GM18498 (cell line): ENCODE measurements around the gene ZSCAN20.

Experiments
- ATAC-seq: cut with Tn5 transposase; IDR thresholded peaks from one replicate; pipeline ENCODE4 v1.9.1; 2021; ENCODE audit warnings: mild to moderate bottlenecking, moderate library complexity; ENCODE audit not compliant: unreplicated experiment

The ZSCAN20 gene

DNA sequence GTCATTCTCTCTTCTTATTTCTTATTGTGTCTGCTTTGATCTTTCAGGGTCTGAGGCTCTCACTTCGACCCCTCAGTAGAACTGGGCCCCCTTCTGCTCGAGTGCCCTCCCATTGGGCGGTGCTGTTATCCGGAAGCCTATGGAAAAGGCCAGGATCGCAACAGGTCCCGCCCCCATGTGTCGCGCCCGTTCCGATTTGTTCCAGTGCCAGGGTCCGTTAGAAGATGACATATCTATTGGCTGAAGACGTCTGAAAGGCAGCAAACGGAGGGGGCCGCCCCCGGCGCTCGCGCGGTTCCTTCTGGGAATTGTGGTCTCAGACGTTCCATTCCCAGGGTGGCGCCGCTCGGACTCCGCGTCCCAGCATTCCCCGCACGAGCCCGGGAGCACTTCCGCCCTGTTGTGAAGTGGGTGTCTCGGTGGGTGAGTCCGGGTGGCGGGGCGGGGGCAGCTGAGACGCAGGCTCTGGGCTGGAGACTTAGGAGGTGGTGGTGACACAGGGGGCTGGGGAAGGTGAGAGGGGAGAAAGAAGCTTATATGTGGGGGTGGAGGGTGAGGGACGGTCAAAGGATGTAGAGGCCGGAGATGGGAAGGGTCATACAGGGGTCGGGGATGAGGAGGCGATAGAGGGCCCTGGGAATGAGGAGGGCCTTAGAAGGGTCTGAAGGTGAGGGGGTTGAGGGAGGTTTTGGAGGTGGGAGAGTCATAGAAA, at the start of gene ZSCAN20:
ZSCAN20 (plus strand) TSS at position 377 of the 712 bp plus-strand sequence. CDS start 6,644 bp downstream, outside the sequence.
- peak; percentile 94 for ATAC-seq

GRCh38 chr1:33424205-33424604, 48.2 kb upstream of the ZSCAN20 start:
- ATAC-seq, result no peak

- ATAC-seq, result no peak
These were observed 47.8 kb upstream of the ZSCAN20 start for GRCh38 chr1:33424610-33425009.

DNA sequence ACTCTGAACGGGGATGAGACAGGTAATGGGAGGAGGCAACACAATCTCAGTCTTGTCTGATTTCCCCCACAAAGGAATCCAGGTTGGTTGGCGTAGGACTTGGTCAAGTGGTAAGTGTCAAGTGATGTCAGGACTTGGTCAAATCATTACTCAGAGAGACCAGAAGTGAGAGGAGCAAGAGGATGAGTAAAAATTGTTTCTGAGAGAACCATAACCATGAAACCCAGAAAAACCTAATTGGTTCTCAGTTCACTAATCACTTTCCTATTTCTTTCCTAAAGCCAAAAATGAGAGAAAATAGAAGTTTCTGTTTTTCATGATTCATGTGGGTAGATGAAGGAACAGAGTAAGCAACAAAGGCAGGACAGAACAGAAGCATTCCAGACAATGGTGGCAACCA, 46.5 kb upstream of the ZSCAN20 start:
- ATAC-seq, result no peak

GRCh38 chr1:33426916-33427315, 45.5 kb upstream of the ZSCAN20 start:
- no peak for ATAC-seq

DNA sequence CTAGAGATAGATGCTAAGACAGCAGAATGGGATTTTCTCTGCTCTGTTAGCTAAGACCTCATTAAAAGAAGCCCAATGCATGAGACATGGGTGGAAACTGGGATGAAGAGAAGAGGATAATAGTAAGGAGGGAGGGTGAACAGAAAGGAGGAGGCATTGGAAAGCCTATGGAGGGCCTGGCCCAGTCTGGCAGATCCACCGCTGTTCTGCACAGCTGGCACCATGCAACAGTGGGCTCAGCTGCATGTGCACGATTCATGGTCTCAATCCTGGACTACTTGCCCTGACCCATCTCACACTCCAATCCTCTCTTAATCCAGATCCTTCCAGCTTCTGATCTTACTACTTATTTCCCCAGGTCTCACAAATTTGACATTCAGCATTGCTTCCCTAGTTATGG, 43.8 kb upstream of the ZSCAN20 start:
- ATAC-seq, result no peak

DNA sequence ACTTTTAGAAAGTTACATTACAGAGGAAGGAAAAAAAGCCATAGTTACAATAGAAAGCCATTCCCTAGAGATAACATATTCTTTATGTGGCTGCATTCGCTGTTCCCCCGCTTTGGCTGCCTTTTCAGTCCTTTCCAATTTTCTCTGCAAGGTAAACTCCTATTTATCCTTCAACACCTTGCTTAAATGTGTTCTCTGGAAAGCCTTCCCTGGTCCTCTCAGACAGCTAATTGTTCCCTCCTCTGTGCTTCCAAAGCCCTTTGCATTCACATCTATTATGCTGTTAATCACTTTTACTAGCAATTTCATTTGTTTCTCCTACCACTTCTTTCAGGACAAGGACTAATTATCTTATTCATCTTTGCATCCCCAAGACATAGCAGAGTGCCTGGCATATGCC, 43.1 kb upstream of the ZSCAN20 start:
- ATAC-seq, result no peak

- no peak for ATAC-seq
These were observed 42.4 kb upstream of the ZSCAN20 start for GRCh38 chr1:33429856-33430691.

DNA sequence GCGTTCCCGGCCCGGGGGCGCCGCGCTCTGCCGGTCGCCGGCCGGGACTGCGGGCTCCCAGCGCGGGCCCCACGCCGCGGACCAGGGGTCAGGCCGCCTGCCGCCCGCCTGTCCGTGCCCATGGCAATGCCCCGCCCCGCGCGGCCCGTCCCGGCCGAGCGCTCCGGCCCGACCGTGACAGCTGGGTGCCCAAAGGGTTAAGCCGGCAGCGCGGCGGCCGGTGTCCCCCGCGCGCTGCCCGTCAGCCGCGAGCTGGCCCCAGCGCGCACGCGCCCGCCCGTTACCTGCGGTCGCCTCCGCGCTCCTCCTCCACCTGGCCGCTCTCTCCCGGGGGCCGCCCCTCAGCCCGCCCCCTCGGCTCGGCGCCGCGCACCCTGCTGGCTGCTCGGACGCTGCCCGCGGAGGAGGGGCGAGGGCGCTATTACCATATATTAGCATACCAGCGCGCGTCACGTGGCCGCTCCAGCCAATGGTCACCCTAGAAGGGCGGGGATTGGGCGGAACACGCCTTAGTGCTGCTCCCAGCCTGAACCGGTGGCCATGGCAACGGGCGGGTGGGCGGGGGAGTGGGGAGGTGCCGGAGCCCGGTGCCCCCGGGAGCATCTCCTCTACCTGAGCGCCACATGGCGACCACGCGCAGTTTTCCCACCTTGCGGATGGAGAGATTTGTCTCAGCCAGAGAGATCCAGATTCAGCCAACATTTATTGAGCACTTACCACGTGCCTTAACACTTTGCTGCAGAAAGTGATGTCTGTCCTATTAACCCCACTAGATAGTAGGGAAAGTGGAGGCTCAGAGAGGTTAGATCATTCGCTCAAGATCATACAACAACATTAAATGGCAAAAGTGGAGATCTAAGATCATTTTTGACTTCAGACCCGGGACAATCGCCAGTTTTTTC, 41.5 kb upstream of the ZSCAN20 start, which contains the start of gene PHC2:
PHC2 (minus strand) TSS at position 404 of the 902 bp plus-strand sequence. CDS start 55,556 bp downstream, outside the sequence.
- peak; percentile 95 for ATAC-seq

DNA sequence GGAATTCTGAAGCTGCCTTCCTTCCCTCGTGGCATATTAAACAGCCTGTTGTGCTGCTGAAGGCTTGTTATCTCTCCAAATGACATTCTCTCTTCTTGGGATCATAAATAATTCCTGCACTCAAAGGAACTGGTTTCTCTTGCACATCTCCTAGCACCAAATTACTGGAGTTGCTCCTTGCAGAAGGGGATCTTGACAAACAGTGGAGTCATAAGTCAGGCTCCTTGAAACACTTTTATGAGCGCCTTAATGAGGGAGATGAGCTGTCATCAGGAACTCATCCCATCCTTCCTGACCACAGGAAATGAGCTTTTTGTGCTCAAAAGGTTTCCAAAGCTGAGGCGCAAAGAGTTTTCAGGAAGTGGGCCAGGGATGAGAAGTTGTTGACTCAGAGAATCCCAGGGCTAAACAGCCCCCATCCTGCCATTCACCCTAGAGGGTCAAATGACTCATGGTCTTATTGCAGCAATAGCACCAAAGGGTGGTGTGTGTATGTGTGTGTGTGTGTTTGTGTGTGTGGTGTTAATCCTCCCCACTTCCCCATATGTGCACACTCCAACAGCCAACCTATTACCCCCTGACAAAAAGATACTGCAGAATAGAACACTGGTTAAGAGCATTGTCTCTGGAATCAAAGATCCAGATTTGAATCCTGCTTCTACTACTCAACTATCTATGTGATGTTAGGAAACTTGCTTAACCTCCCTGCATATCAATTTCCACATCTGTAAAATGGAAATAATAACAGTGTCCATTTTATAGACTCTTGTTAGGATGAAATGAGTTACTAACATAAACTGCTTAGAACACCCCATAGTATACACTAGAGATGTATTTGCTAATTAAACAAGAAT, 38.7 kb upstream of the ZSCAN20 start:
- no peak for ATAC-seq

DNA sequence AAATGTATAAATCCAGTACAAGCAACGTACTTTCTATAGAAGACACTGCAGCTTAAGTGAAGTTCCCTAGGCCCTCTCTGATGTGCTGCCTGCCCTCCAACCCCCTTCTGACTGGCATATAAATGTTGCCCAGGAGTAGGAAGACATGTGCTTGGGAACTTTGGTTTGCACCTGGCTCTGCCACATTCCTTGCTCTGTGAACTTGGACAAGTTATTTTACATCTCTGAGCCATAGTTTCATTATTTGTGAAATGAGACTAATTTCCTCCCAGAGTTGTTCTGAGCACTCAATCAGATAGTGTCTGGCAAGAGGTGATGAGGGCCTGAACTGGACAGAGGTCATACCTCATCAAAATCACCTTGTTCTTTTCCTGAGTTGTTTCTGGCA, 38.1 kb upstream of the ZSCAN20 start:
- ATAC-seq, result no peak

DNA sequence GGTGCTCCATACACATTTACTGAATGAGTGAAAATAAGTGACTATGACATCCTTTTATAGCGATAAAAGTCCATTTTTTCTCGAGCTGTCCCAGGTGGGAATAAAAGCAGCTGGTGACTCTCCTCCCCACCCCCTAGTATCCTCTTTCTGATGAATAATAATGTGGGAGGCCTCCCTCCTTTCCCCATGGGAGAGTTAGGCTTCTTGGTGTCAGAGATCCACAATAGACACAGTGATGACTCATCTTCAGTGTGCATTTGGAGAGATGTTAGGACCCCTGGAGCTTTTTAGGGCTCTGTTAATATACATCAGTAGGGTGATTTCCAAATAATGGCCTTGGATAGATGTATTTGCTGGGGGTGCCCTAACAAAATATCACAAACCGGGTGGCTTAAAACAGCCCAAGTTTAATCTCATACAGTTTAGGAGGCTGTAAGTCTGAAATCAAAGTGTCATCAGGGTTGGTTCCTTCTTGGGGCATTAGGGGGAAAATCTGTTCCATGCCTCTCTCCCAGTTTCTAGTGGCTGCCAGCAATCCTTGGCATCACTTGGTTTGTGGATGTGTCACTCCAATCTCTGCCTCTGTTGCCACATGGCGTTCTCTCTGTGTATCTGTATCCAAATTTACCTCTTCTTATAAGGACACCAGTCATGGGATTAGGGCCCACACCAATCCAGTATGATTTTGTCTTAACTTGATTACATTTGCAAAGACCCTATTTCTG, 37.2 kb upstream of the ZSCAN20 start:
- no peak for ATAC-seq

DNA sequence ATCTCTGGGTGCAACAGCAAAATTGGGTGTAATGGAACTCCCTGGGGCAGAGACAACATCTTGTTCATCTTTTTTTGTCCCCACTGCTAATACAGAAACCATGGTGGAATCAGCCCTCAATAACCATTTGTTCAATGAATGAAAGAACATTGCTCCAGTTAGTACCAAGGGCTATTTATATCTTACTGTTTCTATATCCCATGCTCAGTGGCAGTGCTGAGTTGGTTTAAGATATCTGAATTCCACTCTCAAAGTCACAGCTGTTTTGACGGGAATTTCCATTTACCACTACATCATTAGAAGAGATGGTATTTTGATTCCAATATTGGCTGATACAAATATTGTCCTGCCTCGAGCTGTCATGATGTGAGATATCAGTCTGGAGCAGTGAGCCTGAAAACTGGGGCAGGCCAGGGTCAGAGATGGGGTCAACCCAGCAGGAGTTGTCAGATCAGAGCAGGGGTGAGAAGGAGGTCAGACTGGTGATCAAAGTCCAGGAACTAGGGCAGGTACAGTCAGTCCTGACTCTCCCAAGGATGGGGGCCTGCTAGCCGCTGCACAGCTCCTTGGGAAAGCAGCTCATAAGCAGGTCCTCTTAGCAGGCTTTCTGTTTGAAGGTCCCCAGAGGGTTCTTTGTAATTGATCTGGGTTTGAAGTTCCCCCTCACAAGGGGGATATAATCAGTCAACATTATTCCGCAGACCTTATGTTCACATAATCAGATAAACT, 35.7 kb upstream of the ZSCAN20 start:
- ATAC-seq, result no peak

DNA sequence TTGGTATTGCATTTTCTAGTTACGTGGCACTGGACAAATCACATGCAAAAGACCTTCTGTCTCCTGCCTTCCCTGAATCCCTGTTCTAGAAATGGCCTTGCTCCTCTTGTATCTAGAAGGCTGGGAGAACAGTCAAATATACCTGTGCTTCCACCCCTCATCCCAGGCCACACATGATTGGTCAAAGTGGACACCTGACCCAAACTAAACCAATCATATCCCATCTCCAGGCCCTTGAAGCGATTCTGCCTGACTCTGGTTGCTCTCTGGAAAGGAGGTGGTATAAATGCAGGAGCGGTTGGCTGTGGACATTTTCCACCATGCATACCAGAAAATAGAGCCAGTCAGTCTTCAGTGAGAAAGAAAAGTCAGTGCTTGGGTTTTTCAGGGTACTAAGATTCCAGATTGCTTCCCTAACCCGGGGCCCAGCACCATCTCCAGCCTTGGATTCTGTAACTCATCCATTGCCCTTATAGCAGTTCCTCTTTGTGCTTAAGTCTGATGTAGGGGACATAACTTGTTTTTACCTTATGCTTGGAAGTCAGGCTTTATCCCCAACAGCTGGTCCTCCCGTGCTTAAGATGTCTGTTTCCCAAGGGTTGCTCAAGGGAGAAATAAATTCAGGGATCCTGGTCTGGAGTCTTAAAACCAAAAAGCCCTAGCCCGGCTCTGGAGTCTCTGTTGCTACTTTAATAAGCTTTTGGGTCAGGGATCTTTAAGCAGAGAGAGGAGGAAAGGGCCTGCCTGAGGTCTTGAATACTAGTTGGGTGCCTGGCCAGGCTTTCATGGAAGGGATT, 33.9 kb upstream of the ZSCAN20 start:
- no peak for ATAC-seq

GRCh38 chr1:33439662-33440061, 32.8 kb upstream of the ZSCAN20 start:
- ATAC-seq, result no peak

DNA sequence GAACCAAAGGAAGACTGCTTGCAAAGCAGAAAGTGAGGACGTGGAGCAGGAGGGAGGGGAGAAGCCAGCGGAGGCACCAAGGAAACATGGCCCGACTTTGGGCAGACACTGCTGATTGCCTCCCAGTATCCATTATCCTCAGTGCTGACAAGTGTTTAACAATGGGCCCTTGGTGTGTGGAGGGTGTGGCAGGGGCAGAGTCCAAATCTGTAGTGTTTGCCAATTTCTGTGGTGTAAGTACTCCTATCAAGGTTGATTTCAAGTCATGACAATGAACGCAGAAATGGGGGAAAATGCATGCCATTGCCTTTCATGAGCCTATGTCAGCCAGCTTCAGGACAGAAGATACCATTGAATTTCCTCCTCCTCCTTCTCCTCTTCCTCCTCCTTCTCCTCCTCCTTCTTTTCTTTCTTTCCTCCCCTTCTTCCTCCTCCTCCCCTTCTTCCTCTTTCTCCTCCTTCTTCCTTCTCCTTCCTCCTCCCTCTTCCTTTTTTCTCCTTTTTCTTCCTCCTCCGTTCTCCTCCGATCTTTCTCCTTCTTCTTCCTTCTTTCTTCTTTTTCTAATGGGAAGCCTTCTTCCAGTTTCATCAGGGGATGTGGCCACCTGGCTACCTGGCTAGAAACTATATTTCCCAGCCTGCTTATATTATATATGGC, 31.2 kb upstream of the ZSCAN20 start:
- no peak for ATAC-seq

- ATAC-seq, result no peak
These were observed 30.3 kb upstream of the ZSCAN20 start for GRCh38 chr1:33442141-33442540.
